ENCODE measurements around the gene CHEK1. TPM values are rescaled to one million over a fixed set of nuclear protein-coding genes. Genes with fewer than 3 reads are reported as not detected.

Gene CHEK1
- total RNA-seq, 1 experiment from 2014 or later: 142 TPM

GRCh38 chr11:125603207-125603606 lies 21.8 kb upstream of the CHEK1 start:
- intact Hi-C loops (cut with micrococcal nuclease; ENCODE audit: unreplicated experiment): no loop called here
- Histone ChIP-seq H3K27me3 (replicated peaks; ENCODE audit: control insufficient read depth, insufficient read depth, low read length) (no peaks in the 10 kb centered on the region), H3K4me1 (peaks cover 10% of the 10 kb centered on the region), H3K4me3 (ENCODE audit: low read depth, low read length) (no peak overlapping the region), H3K36me3 (ENCODE audit: control insufficient read depth, insufficient read depth, low read length) (peaks cover 15% of the 10 kb centered on the region), H3K9me3 (no peaks in the 10 kb centered on the region)
- POLR2A ChIA-PET: no interaction called here
- Mint-ChIP-seq H3K27me3 (ENCODE audit: insufficient read depth, unreplicated experiment) (no peaks in the 10 kb centered on the region), H3K36me3 (ENCODE audit: insufficient read depth, unreplicated experiment) (peaks cover 98% of the 10 kb centered on the region), H3K4me1 (ENCODE audit: low read depth, unreplicated experiment) (peaks cover 9% of the 10 kb centered on the region), H3K9me3 (ENCODE audit: unreplicated experiment) (no peaks in the 10 kb centered on the region), H3K4me3 (ENCODE audit: unreplicated experiment) (no peak overlapping the region), H3K27ac (ENCODE audit: unreplicated experiment) (no peak overlapping the region)
- CTCF ChIA-PET: no interaction called here
- TF ChIP-seq, protein P1, sequence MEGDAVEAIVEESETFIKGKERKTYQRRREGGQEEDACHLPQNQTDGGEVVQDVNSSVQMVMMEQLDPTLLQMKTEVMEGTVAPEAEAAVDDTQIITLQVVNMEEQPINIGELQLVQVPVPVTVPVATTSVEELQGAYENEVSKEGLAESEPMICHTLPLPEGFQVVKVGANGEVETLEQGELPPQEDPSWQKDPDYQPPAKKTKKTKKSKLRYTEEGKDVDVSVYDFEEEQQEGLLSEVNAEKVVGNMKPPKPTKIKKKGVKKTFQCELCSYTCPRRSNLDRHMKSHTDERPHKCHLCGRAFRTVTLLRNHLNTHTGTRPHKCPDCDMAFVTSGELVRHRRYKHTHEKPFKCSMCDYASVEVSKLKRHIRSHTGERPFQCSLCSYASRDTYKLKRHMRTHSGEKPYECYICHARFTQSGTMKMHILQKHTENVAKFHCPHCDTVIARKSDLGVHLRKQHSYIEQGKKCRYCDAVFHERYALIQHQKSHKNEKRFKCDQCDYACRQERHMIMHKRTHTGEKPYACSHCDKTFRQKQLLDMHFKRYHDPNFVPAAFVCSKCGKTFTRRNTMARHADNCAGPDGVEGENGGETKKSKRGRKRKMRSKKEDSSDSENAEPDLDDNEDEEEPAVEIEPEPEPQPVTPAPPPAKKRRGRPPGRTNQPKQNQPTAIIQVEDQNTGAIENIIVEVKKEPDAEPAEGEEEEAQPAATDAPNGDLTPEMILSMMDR (IDR thresholded peaks at IDR 0.05; ENCODE audit: insufficient read depth in 1 of 2, low read depth in 1 of 2, low read length in 1 of 2, severe bottlenecking in 1 of 2, unreplicated experiment in 1 of 2): no peak
- no peak for DNase-seq
- no TSS peak for BruUV-seq (replicated peaks)

DNA sequence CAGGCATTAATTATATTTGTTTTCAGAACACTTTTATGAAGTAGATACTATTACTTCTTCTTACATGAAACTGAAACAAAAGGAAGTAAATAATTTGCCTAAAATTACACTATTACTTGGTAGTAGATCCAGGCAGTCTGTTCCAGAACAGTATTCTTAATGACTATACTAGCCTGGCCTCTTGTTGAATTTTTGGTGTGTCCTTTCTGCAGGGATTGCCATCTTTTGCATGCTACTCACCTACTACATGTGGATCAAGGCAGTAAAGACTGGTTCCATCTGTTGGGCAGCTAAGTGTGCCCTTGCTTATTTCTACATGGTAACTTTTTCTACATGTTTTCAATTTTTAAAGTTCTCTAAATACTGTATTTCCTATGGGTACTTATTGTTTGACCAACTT lies 19.5 kb upstream of the CHEK1 start:
- no peak for DNase-seq
- Mint-ChIP-seq H3K4me1 (ENCODE audit: low read depth, unreplicated experiment) (no peaks in the 10 kb centered on the region), H3K9me3 (ENCODE audit: unreplicated experiment) (no peaks in the 10 kb centered on the region), H3K27me3 (ENCODE audit: insufficient read depth, unreplicated experiment) (no peaks in the 10 kb centered on the region), H3K36me3 (ENCODE audit: insufficient read depth, unreplicated experiment) (peaks cover 98% of the 10 kb centered on the region), H3K27ac (ENCODE audit: unreplicated experiment) (no peak overlapping the region), H3K4me3 (ENCODE audit: unreplicated experiment) (no peak overlapping the region)
- Histone ChIP-seq H3K9me3 (no peaks in the 10 kb centered on the region), H3K4me3 (ENCODE audit: low read depth, low read length) (no peak overlapping the region), H3K27me3 (replicated peaks; ENCODE audit: control insufficient read depth, insufficient read depth, low read length) (no peaks in the 10 kb centered on the region), H3K36me3 (ENCODE audit: control insufficient read depth, insufficient read depth, low read length) (peaks cover 15% of the 10 kb centered on the region), H3K4me1 (no peaks in the 10 kb centered on the region)
- TF ChIP-seq, protein P1 (IDR thresholded peaks at IDR 0.05; ENCODE audit: insufficient read depth in 1 of 2, low read depth in 1 of 2, low read length in 1 of 2, severe bottlenecking in 1 of 2, unreplicated experiment in 1 of 2): no peak
- POLR2A ChIA-PET: no interaction called here
- no TSS peak for BruUV-seq (replicated peaks)
- intact Hi-C loops (cut with micrococcal nuclease; ENCODE audit: unreplicated experiment): no loop called here
- CTCF ChIA-PET: no interaction called here

DNA sequence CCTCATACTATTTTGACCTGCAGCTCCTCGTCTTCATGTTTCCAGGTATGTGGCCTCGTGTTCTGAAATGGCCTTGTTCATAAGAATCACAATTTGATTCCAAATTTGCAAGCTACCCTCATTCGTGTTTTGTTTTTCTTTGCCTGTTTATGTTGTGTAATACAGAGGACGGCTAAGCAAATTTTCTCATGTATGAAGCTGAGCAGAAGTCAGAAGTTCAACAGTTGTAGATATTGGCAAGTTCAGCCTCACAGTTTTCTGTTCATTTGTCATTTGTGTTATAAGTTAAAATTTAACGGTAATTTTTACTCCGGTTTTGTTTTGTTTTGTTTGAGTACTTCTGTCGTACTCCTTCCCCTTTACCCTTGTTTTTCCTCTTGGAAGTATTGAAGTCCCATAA lies 15.4 kb upstream of the CHEK1 start:
- intact Hi-C loops (cut with micrococcal nuclease; ENCODE audit: unreplicated experiment): no loop called here
- Histone ChIP-seq H3K36me3 (ENCODE audit: control insufficient read depth, insufficient read depth, low read length) (peaks cover 16% of the 10 kb centered on the region), H3K4me3 (ENCODE audit: low read depth, low read length) (no peak overlapping the region), H3K4me1 (no peaks in the 10 kb centered on the region), H3K27me3 (replicated peaks; ENCODE audit: control insufficient read depth, insufficient read depth, low read length) (no peaks in the 10 kb centered on the region), H3K9me3 (no peaks in the 10 kb centered on the region)
- H3K4me1 Mint-ChIP-seq (ENCODE audit: low read depth, unreplicated experiment): no peaks in the 10 kb centered on the region
- no peaks in the 10 kb centered on the region for H3K9me3 Mint-ChIP-seq (ENCODE audit: unreplicated experiment)
- H3K36me3 Mint-ChIP-seq (ENCODE audit: insufficient read depth, unreplicated experiment): peaks cover 98% of the 10 kb centered on the region
- no peaks in the 10 kb centered on the region for H3K27me3 Mint-ChIP-seq (ENCODE audit: insufficient read depth, unreplicated experiment)
- POLR2A ChIA-PET: no interaction called here
- no peak for DNase-seq
- H3K4me3 Mint-ChIP-seq (ENCODE audit: unreplicated experiment): no peak overlapping the region
- no peak overlapping the region for H3K27ac Mint-ChIP-seq (ENCODE audit: unreplicated experiment)
- no TSS peak for BruUV-seq (replicated peaks)
- CTCF ChIA-PET: no interaction called here
- TF ChIP-seq, protein P1 (IDR thresholded peaks at IDR 0.05; ENCODE audit: insufficient read depth in 1 of 2, low read depth in 1 of 2, low read length in 1 of 2, severe bottlenecking in 1 of 2, unreplicated experiment in 1 of 2): no peak

Data from Caco-2 (cell line).